ENCODE results near the gene OPCML.

The OPCML gene

DNA sequence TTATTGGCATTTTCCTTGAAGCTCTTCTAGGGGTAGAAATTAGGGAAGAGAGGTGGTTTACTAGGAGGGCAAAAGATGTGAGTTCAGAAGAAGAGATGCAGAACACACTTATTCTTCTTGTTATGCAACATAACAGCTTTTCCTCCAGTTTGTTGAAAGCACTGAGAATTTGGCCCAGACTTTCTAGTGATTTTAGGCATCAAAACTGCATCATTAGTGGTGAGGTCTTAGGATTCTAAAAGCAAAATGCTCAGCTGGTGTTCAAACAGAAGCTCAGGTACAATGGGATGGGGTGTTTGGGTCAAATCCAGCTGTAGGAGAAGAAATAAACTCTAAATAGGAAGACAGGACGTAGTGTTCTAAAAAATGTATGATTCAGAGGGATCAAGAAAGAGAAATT lies 221.1 kb downstream of the OPCML start:
- POLR2A ChIA-PET: no interaction called here
- CTCF ChIA-PET: interaction anchor here (1.4 kb wide), 1 partner anchor 9 kb away, joined by 5 read pairs; no protein-coding TSS in a partner anchor
- no peak for DNase-seq (ENCODE audit: extremely low spot score)
- TF ChIP-seq, protein P1, sequence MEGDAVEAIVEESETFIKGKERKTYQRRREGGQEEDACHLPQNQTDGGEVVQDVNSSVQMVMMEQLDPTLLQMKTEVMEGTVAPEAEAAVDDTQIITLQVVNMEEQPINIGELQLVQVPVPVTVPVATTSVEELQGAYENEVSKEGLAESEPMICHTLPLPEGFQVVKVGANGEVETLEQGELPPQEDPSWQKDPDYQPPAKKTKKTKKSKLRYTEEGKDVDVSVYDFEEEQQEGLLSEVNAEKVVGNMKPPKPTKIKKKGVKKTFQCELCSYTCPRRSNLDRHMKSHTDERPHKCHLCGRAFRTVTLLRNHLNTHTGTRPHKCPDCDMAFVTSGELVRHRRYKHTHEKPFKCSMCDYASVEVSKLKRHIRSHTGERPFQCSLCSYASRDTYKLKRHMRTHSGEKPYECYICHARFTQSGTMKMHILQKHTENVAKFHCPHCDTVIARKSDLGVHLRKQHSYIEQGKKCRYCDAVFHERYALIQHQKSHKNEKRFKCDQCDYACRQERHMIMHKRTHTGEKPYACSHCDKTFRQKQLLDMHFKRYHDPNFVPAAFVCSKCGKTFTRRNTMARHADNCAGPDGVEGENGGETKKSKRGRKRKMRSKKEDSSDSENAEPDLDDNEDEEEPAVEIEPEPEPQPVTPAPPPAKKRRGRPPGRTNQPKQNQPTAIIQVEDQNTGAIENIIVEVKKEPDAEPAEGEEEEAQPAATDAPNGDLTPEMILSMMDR (IDR thresholded peaks at IDR 0.05; ENCODE audit: control extremely low read depth, extremely low read depth, low read depth, missing control alignments): no peak

DNA sequence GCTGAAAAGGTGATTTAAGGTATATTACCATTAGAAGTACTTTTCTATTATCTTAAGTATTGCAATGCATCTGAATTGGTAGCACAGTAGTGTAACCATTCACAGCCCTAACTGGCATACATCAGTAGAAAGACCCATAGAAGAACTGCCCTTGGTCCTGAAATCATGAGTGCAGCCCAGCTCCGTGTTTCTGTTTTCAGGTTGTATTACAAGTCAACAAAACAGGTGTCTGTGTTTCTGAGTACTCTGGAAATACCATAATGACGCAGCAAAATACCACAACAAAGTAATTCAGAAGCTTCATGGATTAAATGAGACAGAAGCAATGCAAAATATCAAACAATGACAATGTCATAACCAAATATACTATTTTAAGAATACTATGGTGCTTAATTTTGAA lies 226.3 kb downstream of the OPCML start:
- no peak for DNase-seq (ENCODE audit: extremely low spot score)
- POLR2A ChIA-PET: no interaction called here
- TF ChIP-seq, protein P1 (IDR thresholded peaks at IDR 0.05; ENCODE audit: control extremely low read depth, extremely low read depth, low read depth, missing control alignments): no peak
- CTCF ChIA-PET: no interaction called here

DNA sequence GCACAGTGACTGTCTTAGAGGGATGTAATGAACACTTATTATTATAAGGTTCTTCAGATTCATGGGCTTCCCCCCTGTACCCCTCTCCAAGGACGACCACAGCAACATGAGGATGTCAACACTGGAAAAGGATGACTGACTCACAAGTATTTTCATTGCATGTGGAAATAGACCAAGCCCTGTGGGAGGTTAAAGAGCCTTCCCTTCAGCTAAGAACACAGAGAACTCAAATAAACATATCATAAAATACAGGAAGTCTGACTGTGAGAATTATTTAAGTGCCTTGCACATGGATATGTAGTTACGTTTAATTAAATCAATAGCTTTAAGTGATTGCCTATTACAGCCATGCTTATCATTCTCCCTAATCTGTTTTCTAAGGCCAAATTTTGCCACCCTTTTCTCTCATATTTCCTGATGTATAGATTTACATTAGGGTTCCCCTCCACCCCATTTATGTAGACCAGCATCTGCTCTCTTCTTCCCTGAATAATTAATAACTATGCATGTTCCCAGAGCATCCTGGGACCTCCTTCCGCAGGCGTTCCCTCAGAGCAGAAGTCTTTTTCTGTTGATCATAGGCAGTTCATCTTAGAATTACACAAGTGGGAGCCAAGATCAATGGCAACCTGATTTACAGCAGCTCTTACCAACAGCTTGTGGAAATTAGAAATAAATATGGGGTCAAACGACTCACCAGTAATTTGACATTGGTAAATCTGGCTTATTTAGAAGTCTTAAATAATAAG lies 226.9 kb downstream of the OPCML start:
- no peak for DNase-seq (ENCODE audit: extremely low spot score)
- ChIA-PET CTCF (no interaction called here), POLR2A (no interaction called here)
- TF ChIP-seq, protein P1 (IDR thresholded peaks at IDR 0.05; ENCODE audit: control extremely low read depth, extremely low read depth, low read depth, missing control alignments): no peak

DNA sequence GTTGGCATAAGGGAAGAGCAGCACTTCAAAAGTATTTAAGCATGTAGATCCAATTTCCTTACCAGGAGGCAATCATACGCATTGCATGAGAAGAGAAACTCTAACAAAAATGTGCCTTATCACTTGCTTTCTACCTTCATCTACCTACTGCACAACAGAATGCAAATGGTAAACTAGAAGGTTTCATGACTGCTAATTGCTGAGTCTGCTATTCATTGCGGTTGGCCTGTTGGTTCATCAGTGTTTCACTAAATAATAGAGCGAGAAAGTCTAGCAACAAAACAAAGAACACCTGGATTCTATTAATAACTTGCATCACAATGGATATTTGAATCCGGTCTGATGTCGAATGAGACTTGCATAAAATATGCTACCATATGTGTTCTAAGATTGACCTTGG lies 229.0 kb downstream of the OPCML start:
- TF ChIP-seq, protein P1 (IDR thresholded peaks at IDR 0.05; ENCODE audit: control extremely low read depth, extremely low read depth, low read depth, missing control alignments): no peak
- DNase-seq (ENCODE audit: extremely low spot score): no peak
- ChIA-PET POLR2A (no interaction called here), CTCF (no interaction called here)

DNA sequence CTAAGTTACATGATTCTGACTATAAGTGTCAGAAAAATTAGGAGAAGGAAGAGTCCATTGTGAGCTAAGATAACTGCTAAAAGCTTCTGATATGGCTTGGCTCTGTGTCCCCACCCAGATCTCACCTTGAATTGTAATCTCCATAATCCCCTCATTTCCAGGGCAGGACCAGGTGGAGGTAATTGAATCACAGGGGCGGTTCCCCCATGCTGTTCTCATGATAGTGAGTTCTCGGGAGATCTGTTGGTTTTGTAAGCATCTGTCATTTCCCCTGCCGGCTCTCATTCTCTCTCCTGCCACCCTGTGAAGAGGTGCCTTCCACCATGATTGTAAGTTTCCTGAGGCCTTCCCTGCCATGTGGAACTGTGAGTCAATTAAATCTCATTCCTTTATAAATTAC lies 230.2 kb downstream of the OPCML start:
- TF ChIP-seq, protein P1 (IDR thresholded peaks at IDR 0.05; ENCODE audit: control extremely low read depth, extremely low read depth, low read depth, missing control alignments): no peak
- CTCF ChIA-PET: no interaction called here
- POLR2A ChIA-PET: no interaction called here
- no peak for DNase-seq (ENCODE audit: extremely low spot score)

DNA sequence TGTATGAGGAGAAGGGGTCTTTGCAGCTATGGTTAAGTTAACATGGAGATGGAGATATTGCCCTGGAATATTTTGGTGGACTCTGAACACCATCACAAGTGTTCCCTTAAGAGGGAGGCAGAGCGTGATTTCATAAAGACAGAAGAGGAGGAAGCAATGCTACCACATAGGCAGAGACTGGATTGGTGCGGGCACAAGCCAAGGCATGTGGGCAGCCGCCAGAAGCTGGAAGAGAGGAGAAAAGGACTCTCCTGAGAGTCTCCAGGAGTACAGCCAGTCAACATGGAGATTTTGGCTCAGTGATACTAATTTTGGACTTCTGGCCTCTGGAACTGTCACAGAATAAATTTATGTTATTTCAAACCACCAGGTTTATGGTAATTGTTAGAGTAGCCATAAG lies 231.6 kb downstream of the OPCML start:
- CTCF ChIA-PET: no interaction called here
- POLR2A ChIA-PET: no interaction called here
- DNase-seq (ENCODE audit: extremely low spot score): no peak
- TF ChIP-seq, protein P1 (IDR thresholded peaks at IDR 0.05; ENCODE audit: control extremely low read depth, extremely low read depth, low read depth, missing control alignments): no peak
